ENCODE measurements around the gene PLOD3. TPM values are rescaled to one million over a fixed set of nuclear protein-coding genes. Genes with fewer than 3 reads are reported as not detected.

The PLOD3 gene
- total and polyA plus RNA-seq, 9 of the 15 experiments (the other 6 are each of a cell fraction or from before 2014, with no cell fraction given) = 2.8 to 101 (median 30.9) TPM

GRCh38 chr7:101251871-101252659 lies 34.7 kb upstream of the PLOD3 start (continued):
- TF ChIP-seq ZBTB11 (CRISPR knock-in tag; IDR thresholded peaks at IDR 0.05) (peak in 1 of 3 experiments; percentile 93; a peak in 2 of 6 replicates), THAP7 (CRISPR knock-in tag; IDR thresholded peaks at IDR 0.05) (no peak), RCOR1 (IDR thresholded peaks at IDR 0.05; ENCODE audit: borderline replicate concordance in 1 of 2, low read depth in 2 of 2, low read length in 2 of 2) (0 out of 4 replicates have a peak, but pooled peaks of 1 of the 2 experiments have one; percentile 1), ZNF184 (CRISPR knock-in tag; IDR thresholded peaks at IDR 0.05) (no peak), CBFA2T2 (conservative IDR thresholded peaks at IDR 0.05) (peak; percentile 38), ZNF57 (CRISPR knock-in tag; IDR thresholded peaks at IDR 0.05) (no peak), ZBTB17 (CRISPR knock-in tag; IDR thresholded peaks at IDR 0.05) (peak; percentile 53; the same call in 1 of the 2 replicates), NFRKB (IDR thresholded peaks at IDR 0.05; ENCODE audit: low read depth) (0 out of 2 replicates have a peak, but pooled peaks have one; percentile 41), ZFP1 (CRISPR knock-in tag; IDR thresholded peaks at IDR 0.05) (no peak), BCL6 (CRISPR knock-in tag; IDR thresholded peaks at IDR 0.05) (no peak), HNRNPUL1 (IDR thresholded peaks at IDR 0.05; ENCODE audit: low read length) (no peak), XRCC3 (IDR thresholded peaks at IDR 0.05) (no peak), CXXC5 (CRISPR knock-in tag; IDR thresholded peaks at IDR 0.05) (peak; percentile 83), SRF (CRISPR knock-in tag; IDR thresholded peaks at IDR 0.05) (peak in 1 of 2 experiments; percentile 69; a peak in 1 of 4 replicates), NFE2 (IDR thresholded peaks at IDR 0.05; ENCODE audit: low read depth) (no peak; the same call in 1 of the 2 replicates), ZNF165 (CRISPR knock-in tag; IDR thresholded peaks at IDR 0.05; ENCODE audit: borderline replicate concordance) (no peak), EP300 (IDR thresholded peaks at IDR 0.05; ENCODE audit: low read length) (peak; percentile 57)
- TF ChIP-seq, protein P1, sequence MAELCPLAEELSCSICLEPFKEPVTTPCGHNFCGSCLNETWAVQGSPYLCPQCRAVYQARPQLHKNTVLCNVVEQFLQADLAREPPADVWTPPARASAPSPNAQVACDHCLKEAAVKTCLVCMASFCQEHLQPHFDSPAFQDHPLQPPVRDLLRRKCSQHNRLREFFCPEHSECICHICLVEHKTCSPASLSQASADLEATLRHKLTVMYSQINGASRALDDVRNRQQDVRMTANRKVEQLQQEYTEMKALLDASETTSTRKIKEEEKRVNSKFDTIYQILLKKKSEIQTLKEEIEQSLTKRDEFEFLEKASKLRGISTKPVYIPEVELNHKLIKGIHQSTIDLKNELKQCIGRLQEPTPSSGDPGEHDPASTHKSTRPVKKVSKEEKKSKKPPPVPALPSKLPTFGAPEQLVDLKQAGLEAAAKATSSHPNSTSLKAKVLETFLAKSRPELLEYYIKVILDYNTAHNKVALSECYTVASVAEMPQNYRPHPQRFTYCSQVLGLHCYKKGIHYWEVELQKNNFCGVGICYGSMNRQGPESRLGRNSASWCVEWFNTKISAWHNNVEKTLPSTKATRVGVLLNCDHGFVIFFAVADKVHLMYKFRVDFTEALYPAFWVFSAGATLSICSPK (IDR thresholded peaks at IDR 0.05; ENCODE audit: borderline replicate concordance) = no peak
- TF ChIP-seq, protein P2, sequence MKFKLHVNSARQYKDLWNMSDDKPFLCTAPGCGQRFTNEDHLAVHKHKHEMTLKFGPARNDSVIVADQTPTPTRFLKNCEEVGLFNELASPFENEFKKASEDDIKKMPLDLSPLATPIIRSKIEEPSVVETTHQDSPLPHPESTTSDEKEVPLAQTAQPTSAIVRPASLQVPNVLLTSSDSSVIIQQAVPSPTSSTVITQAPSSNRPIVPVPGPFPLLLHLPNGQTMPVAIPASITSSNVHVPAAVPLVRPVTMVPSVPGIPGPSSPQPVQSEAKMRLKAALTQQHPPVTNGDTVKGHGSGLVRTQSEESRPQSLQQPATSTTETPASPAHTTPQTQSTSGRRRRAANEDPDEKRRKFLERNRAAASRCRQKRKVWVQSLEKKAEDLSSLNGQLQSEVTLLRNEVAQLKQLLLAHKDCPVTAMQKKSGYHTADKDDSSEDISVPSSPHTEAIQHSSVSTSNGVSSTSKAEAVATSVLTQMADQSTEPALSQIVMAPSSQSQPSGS (CRISPR knock-in tag; IDR thresholded peaks at IDR 0.05) = no peak

All from K562 (cell line).